GM23338 (cell line): ENCODE measurements around the gene CLSTN2. TPM values are rescaled to one million over a fixed set of nuclear protein-coding genes. Genes with fewer than 3 reads are reported as not detected.

Source experiments
- ATAC-seq: fragments of 200-7000 bp; cut with Tn5 transposase; 3 replicates; pipeline ENCODE4 v1.9.1; 2020
- DNase-seq: peaks from one replicate; pipeline ENCODE4 v3.0.0-alpha.2; 2015; ENCODE audit warnings: low spot score
- H2AFZ ChIP-seq: fragments of 200-600 bp; sonication (generic); 2 replicates; pipeline ENCODE4 v1.8.0; 2016; ENCODE audit warnings: antibody characterized with exemption, mild to moderate bottlenecking, moderate library complexity
- H3F3A ChIP-seq: fragments of 200-600 bp; sonication (generic); replicated peaks from 2 replicates; pipeline ENCODE4 v1.8.0; 2017; ENCODE audit warnings: antibody characterized with exemption, mixed run types, low read depth
- H3K27ac ChIP-seq: fragments of 200-600 bp; sonication (generic); 2 replicates; pipeline ENCODE4 v1.6.1; 2016; ENCODE audit warnings: low read depth
- H3K27me3 ChIP-seq: fragments of 200-600 bp; sonication (generic); 2 replicates; pipeline ENCODE4 v1.8.0; 2016; ENCODE audit warnings: mild to moderate bottlenecking, mixed run types, moderate library complexity; ENCODE audit not compliant: insufficient read depth
- H3K36me3 ChIP-seq: fragments of 200-600 bp; sonication (generic); 2 replicates; pipeline ENCODE4 v1.8.0; 2016; ENCODE audit warnings: mild to moderate bottlenecking; ENCODE audit not compliant: insufficient read depth
- H3K4me1 ChIP-seq: fragments of 200-600 bp; sonication (generic); 2 replicates; pipeline ENCODE4 v1.8.0; 2016; ENCODE audit warnings: mild to moderate bottlenecking, moderate library complexity; ENCODE audit not compliant: insufficient read depth
- H3K4me2 ChIP-seq: fragments of 200-600 bp; sonication (generic); 2 replicates; pipeline ENCODE4 v1.7.1; 2017; ENCODE audit warnings: mixed run types
- H3K4me3 ChIP-seq: fragments of 200-600 bp; sonication (generic); 2 replicates; pipeline ENCODE4 v1.6.1; 2016; ENCODE audit warnings: mixed run types
- H3K79me2 ChIP-seq: fragments of 200-600 bp; sonication (generic); replicated peaks from 2 replicates; pipeline ENCODE4 v1.8.0; 2017; ENCODE audit warnings: mild to moderate bottlenecking; ENCODE audit not compliant: insufficient read depth
- H3K9me2 ChIP-seq: fragments of 200-600 bp; sonication (generic); 2 replicates; pipeline ENCODE4 v1.8.0; 2017; ENCODE audit not compliant: insufficient read depth
- H4K20me1 ChIP-seq: fragments of 200-600 bp; sonication (generic); replicated peaks from 2 replicates; pipeline ENCODE4 v1.8.0; 2017; ENCODE audit warnings: mild to moderate bottlenecking; ENCODE audit not compliant: insufficient read depth
- H3K27ac Mint-ChIP-seq: 2 replicates; pipeline ENCODE4 v1.8.0; 2020; ENCODE audit warnings: inconsistent platforms, mild to moderate bottlenecking, moderate library complexity, mixed read lengths
- H3K27me3 Mint-ChIP-seq: 3 replicates; pipeline ENCODE4 v1.8.0; 2022; ENCODE audit warnings: low read depth, mild to moderate bottlenecking, moderate library complexity, mixed read lengths, inconsistent platforms; ENCODE audit not compliant: insufficient read depth, poor library complexity
- H3K36me3 Mint-ChIP-seq: 3 replicates; pipeline ENCODE4 v1.8.0; 2021; ENCODE audit warnings: low read depth, mild to moderate bottlenecking, inconsistent platforms, moderate library complexity, mixed read lengths
- H3K4me1 Mint-ChIP-seq: 3 replicates; pipeline ENCODE4 v1.8.0; 2020; ENCODE audit warnings: mild to moderate bottlenecking, inconsistent platforms, mixed read lengths
- H3K4me3 Mint-ChIP-seq: 3 replicates; pipeline ENCODE4 v1.8.0; 2021; ENCODE audit warnings: moderate library complexity, mild to moderate bottlenecking, inconsistent platforms, mixed read lengths
- H3K9me3 Mint-ChIP-seq: 3 replicates; pipeline ENCODE4 v1.8.0; 2020; ENCODE audit warnings: moderate library complexity, mild to moderate bottlenecking, inconsistent platforms, mixed read lengths
- CREB1 ChIP-seq: fragments of 250-450 bp; sonication (Bioruptor Pico); IDR thresholded peaks from 2 replicates; pipeline ENCODE4 v1.5.0; 2020; ENCODE audit warnings: low read depth, mild to moderate bottlenecking, moderate library complexity
- ETS1 ChIP-seq: IDR thresholded peaks from 2 replicates; pipeline ENCODE4 v1.6.1; 2016; ENCODE audit warnings: antibody characterized with exemption
- EZH2 ChIP-seq: fragments of 200-600 bp; sonication (generic); IDR thresholded peaks from one replicate; pipeline ENCODE4 v1.8.0; 2017; ENCODE audit warnings: antibody characterized with exemption, mild to moderate bottlenecking, low read depth; ENCODE audit not compliant: unreplicated experiment
- EZH2phosphoT487 ChIP-seq: fragments of 200-600 bp; sonication (generic); IDR thresholded peaks from one replicate; pipeline ENCODE4 v1.8.1; 2018; ENCODE audit warnings: antibody characterized with exemption; ENCODE audit not compliant: unreplicated experiment
- JUNB ChIP-seq: IDR thresholded peaks from one replicate; pipeline ENCODE4 v1.6.1; 2016; ENCODE audit warnings: antibody characterized with exemption; ENCODE audit not compliant: unreplicated experiment
- NANOG ChIP-seq: IDR thresholded peaks from 2 replicates; pipeline ENCODE4 v1.6.1; 2016; ENCODE audit warnings: antibody characterized with exemption, borderline replicate concordance
- POLR2AphosphoS5 ChIP-seq: IDR thresholded peaks from 2 replicates; pipeline ENCODE4 v1.6.1; 2016; ENCODE audit warnings: antibody characterized with exemption, low read depth
- REST ChIP-seq: IDR thresholded peaks from one replicate; pipeline ENCODE4 v1.6.1; 2018; ENCODE audit warnings: antibody characterized with exemption; ENCODE audit not compliant: unreplicated experiment
- STAT1 ChIP-seq: IDR thresholded peaks from one replicate; pipeline ENCODE4 v1.6.1; 2016; ENCODE audit warnings: antibody characterized with exemption; ENCODE audit not compliant: unreplicated experiment
- ZNF114 ChIP-seq: fragments of 250-450 bp; sonication (Bioruptor Pico); IDR thresholded peaks from 2 replicates; pipeline ENCODE4 v1.5.0; 2020; ENCODE audit warnings: mild to moderate bottlenecking, moderate library complexity
- ZNF331 ChIP-seq: fragments of 250-450 bp; sonication (Bioruptor Pico); IDR thresholded peaks from 2 replicates; pipeline ENCODE4 v1.5.0; 2020; ENCODE audit warnings: low read depth, mild to moderate bottlenecking, moderate library complexity
- polyA plus RNA-seq: library from polyadenylated mRNA; unstranded; fragments of >200 nt; fragmentation: Nextera tagmentation; extraction: Ambion mirVana; gene quantifications from 2 replicates; pipeline ENCODE4 v1.2.1, GENCODE V29; 2016
- total RNA-seq: library from RNA; depleted of rRNA; stranded (reverse); fragments of >200 nt; shearing (Covaris generic); gene quantifications from 2 replicates; pipeline ENCODE4 v1.2.3, GENCODE V29; 2014
- TF ChIP-seq, protein P1 (sequence below), 2 experiments: fragments of 200-600 bp in 1 of 2; sonication (generic) in 1 of 2; conservative IDR thresholded peaks; 2 replicates each; pipeline versions ENCODE4 v1.5.1 to v1.6.1; 2016 to 2017; ENCODE audit warnings: antibody characterized with exemption in 2 of 2, low read depth in 2 of 2, mild to moderate bottlenecking in 2 of 2, moderate library complexity in 1 of 2
- TF ChIP-seq, protein P2 (sequence below): fragments of 250-450 bp; sonication (Bioruptor Pico); IDR thresholded peaks from 2 replicates; pipeline ENCODE4 v1.5.0; 2020; ENCODE audit warnings: mild to moderate bottlenecking, moderate library complexity

CLSTN2 gene
- total and polyA plus RNA-seq, 2 experiments from 2014 or later = 0.11 to 0.83 TPM

GRCh38 chr3:140097874-140098635 is 163.1 kb downstream of the CLSTN2 start:
- H3K4me1 Mint-ChIP-seq = peaks cover 13% of the 10 kb centered on the region; the same call in 2 of the 3 replicates

More at GRCh38 chr3:140097874-140098635, 163.1 kb downstream of the CLSTN2 start:
- no peak overlapping the region for H3K27ac ChIP-seq
- no peaks in the 10 kb centered on the region for H3K36me3 Mint-ChIP-seq
- ATAC-seq (no peak), DNase-seq (no peak)
- H3K4me3 Mint-ChIP-seq = no peak overlapping the region
- H3K27me3 ChIP-seq = no peaks in the 10 kb centered on the region
- no peak overlapping the region for H3K27ac Mint-ChIP-seq
- no peak for TF ChIP-seq JUNB
- TF ChIP-seq STAT1 = no peak
- no peak for TF ChIP-seq CREB1 (CRISPR knock-in tag)
- TF ChIP-seq ZNF114 (CRISPR knock-in tag) = no peak
- TF ChIP-seq EZH2 = no peak
- no peak for TF ChIP-seq ZNF331 (CRISPR knock-in tag)
- TF ChIP-seq ETS1 = no peak
- TF ChIP-seq, protein P1, sequence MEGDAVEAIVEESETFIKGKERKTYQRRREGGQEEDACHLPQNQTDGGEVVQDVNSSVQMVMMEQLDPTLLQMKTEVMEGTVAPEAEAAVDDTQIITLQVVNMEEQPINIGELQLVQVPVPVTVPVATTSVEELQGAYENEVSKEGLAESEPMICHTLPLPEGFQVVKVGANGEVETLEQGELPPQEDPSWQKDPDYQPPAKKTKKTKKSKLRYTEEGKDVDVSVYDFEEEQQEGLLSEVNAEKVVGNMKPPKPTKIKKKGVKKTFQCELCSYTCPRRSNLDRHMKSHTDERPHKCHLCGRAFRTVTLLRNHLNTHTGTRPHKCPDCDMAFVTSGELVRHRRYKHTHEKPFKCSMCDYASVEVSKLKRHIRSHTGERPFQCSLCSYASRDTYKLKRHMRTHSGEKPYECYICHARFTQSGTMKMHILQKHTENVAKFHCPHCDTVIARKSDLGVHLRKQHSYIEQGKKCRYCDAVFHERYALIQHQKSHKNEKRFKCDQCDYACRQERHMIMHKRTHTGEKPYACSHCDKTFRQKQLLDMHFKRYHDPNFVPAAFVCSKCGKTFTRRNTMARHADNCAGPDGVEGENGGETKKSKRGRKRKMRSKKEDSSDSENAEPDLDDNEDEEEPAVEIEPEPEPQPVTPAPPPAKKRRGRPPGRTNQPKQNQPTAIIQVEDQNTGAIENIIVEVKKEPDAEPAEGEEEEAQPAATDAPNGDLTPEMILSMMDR (conservative IDR thresholded peaks at IDR 0.05; ENCODE audit: low read depth in 2 of 2) = no peak
- TF ChIP-seq NANOG = no peak
- TF ChIP-seq, protein P2, sequence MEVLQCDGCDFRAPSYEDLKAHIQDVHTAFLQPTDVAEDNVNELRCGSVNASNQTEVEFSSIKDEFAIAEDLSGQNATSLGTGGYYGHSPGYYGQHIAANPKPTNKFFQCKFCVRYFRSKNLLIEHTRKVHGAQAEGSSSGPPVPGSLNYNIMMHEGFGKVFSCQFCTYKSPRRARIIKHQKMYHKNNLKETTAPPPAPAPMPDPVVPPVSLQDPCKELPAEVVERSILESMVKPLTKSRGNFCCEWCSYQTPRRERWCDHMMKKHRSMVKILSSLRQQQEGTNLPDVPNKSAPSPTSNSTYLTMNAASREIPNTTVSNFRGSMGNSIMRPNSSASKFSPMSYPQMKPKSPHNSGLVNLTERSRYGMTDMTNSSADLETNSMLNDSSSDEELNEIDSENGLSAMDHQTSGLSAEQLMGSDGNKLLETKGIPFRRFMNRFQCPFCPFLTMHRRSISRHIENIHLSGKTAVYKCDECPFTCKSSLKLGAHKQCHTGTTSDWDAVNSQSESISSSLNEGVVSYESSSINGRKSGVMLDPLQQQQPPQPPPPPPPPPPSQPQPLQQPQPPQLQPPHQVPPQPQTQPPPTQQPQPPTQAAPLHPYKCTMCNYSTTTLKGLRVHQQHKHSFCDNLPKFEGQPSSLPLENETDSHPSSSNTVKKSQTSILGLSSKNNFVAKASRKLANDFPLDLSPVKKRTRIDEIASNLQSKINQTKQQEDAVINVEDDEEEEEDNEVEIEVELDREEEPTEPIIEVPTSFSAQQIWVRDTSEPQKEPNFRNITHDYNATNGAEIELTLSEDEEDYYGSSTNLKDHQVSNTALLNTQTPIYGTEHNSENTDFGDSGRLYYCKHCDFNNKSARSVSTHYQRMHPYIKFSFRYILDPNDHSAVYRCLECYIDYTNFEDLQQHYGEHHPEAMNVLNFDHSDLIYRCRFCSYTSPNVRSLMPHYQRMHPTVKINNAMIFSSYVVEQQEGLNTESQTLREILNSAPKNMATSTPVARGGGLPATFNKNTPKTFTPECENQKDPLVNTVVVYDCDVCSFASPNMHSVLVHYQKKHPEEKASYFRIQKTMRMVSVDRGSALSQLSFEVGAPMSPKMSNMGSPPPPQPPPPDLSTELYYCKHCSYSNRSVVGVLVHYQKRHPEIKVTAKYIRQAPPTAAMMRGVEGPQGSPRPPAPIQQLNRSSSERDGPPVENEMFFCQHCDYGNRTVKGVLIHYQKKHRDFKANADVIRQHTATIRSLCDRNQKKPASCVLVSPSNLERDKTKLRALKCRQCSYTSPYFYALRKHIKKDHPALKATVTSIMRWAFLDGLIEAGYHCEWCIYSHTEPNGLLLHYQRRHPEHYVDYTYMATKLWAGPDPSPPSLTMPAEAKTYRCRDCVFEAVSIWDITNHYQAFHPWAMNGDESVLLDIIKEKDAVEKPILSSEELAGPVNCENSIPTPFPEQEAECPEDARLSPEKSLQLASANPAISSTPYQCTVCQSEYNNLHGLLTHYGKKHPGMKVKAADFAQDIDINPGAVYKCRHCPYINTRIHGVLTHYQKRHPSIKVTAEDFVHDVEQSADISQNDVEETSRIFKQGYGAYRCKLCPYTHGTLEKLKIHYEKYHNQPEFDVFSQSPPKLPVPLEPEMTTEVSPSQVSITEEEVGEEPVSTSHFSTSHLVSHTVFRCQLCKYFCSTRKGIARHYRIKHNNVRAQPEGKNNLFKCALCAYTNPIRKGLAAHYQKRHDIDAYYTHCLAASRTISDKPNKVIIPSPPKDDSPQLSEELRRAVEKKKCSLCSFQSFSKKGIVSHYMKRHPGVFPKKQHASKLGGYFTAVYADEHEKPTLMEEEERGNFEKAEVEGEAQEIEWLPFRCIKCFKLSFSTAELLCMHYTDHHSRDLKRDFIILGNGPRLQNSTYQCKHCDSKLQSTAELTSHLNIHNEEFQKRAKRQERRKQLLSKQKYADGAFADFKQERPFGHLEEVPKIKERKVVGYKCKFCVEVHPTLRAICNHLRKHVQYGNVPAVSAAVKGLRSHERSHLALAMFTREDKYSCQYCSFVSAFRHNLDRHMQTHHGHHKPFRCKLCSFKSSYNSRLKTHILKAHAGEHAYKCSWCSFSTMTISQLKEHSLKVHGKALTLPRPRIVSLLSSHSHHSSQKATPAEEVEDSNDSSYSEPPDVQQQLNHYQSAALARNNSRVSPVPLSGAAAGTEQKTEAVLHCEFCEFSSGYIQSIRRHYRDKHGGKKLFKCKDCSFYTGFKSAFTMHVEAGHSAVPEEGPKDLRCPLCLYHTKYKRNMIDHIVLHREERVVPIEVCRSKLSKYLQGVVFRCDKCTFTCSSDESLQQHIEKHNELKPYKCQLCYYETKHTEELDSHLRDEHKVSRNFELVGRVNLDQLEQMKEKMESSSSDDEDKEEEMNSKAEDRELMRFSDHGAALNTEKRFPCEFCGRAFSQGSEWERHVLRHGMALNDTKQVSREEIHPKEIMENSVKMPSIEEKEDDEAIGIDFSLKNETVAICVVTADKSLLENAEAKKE (CRISPR knock-in tag) = no peak
- TF ChIP-seq POLR2AphosphoS5 = no peak
- TF ChIP-seq REST = no peak
- TF ChIP-seq EZH2phosphoT487 = no peak
- H3K27me3 Mint-ChIP-seq = no peaks in the 10 kb centered on the region
- H3K9me3 Mint-ChIP-seq = no peaks in the 10 kb centered on the region
- H3K36me3 ChIP-seq = no peaks in the 10 kb centered on the region
- no peak overlapping the region for H3K4me2 ChIP-seq
- H3K9me2 ChIP-seq = peaks cover 13% of the 10 kb centered on the region
- no peaks in the 10 kb centered on the region for H3K4me1 ChIP-seq
- H4K20me1 ChIP-seq = no peaks in the 10 kb centered on the region
- H3K4me3 ChIP-seq = no peak overlapping the region
- no peaks in the 10 kb centered on the region for H3F3A ChIP-seq
- no peak overlapping the region for H2AFZ ChIP-seq
- no peaks in the 10 kb centered on the region for H3K79me2 ChIP-seq
